OCI-LY3 (cell line): ENCODE measurements around the gene KCNQ1.

Experiments
- EZH2phosphoT487 ChIP-seq: fragments of 200-600 bp; shearing (Covaris generic); IDR thresholded peaks from 2 replicates; pipeline ENCODE4 v1.6.1; 2018; ENCODE audit warnings: antibody characterized with exemption, mixed run types, low read depth
- TF ChIP-seq, protein P1 (sequence below): fragments of 200-600, 300-600 bp; sonication (generic); IDR thresholded peaks from 2 replicates; pipeline ENCODE4 v1.5.1; 2014; ENCODE audit warnings: antibody characterized with exemption, low read length, low read depth

DNA sequence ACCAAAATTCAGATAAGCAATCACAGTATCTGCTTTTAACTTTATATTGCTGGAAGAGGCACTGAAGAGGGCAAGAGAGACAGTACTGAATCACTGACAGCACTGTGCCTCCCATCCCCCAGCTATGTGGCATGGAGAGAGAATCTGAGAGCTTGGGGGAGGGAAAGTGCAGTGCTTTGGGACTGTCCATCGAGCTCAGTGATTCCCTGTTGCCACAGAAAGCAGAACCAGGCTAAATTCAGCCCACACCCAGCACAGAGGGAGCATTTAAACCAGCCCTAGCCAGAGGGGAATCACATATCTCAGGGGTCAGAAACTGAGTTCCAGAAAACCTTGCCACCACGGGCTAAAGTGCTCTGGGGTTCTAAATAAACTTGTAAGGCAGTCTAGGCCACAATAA is 44.3 kb downstream of the KCNQ1 start:
- TF ChIP-seq, protein P1, sequence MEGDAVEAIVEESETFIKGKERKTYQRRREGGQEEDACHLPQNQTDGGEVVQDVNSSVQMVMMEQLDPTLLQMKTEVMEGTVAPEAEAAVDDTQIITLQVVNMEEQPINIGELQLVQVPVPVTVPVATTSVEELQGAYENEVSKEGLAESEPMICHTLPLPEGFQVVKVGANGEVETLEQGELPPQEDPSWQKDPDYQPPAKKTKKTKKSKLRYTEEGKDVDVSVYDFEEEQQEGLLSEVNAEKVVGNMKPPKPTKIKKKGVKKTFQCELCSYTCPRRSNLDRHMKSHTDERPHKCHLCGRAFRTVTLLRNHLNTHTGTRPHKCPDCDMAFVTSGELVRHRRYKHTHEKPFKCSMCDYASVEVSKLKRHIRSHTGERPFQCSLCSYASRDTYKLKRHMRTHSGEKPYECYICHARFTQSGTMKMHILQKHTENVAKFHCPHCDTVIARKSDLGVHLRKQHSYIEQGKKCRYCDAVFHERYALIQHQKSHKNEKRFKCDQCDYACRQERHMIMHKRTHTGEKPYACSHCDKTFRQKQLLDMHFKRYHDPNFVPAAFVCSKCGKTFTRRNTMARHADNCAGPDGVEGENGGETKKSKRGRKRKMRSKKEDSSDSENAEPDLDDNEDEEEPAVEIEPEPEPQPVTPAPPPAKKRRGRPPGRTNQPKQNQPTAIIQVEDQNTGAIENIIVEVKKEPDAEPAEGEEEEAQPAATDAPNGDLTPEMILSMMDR, result no peak
- no peak for TF ChIP-seq EZH2phosphoT487
